Jurkat, Clone E6-1 (cell line): Measurements from ENCODE around the gene SLC1A2. TPM values are rescaled to one million over a fixed set of nuclear protein-coding genes. Genes with fewer than 3 reads are reported as not detected.

Experiments
- DNase-seq: peaks from one replicate; pipeline ENCODE4 v3.0.0-alpha.2; 2011; ENCODE audit warnings: low read depth, low spot score
- H3K4me3 ChIP-seq: 2 replicates; pipeline ENCODE4 v1.5.1; 2011; ENCODE audit warnings: mild to moderate bottlenecking, low read length, control low read depth, moderate library complexity
- polyA plus RNA-seq: library from polyadenylated mRNA; unstranded; fragments of >200 nt; gene quantifications from one replicate; pipeline ENCODE4 v1.2.1, GENCODE V29; 2012; ENCODE audit warnings: missing spikeins; ENCODE audit not compliant: insufficient read length, insufficient read depth

Gene SLC1A2
- polyA plus RNA-seq = not detected

DNA sequence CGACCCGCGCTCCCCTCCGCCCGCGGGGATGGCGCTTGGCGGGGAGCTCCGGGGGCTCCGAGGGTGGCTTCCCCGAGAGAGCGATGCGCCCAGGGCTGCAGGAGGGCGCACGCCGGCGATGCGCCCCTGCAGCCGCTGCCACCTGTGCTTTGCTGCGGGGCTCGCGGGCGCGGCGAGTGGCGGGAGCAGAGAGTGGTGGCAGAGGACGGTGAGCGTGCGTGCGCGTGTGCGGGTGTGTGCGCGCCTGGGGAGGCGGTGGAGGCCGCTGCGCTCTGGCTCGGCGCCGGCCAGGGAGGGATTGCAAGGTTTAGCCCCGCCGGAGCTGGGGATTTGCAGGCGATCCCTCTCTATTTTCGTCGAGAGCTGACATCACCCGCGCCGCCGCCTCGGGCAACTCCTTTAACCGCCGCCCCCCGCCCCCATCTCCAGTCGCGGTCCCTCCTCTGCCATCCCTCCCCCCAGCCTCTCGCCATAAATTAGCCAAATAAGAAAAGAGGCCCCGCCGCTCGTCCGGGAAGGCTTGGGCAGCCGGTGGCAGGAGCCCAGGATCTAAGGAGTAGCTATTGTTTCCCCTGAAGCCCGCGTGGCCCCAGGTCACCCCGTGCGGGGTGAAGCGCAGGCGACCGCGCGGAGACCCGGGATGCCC lies at the start of gene SLC1A2:
Gene SLC1A2, minus strand, starts transcription at position 375 of the 646 bp plus-strand sequence. CDS start 592 bp downstream, outside the sequence.
- no peak within 1 kb of the TSS for H3K4me3 ChIP-seq
- no peak for DNase-seq

DNA sequence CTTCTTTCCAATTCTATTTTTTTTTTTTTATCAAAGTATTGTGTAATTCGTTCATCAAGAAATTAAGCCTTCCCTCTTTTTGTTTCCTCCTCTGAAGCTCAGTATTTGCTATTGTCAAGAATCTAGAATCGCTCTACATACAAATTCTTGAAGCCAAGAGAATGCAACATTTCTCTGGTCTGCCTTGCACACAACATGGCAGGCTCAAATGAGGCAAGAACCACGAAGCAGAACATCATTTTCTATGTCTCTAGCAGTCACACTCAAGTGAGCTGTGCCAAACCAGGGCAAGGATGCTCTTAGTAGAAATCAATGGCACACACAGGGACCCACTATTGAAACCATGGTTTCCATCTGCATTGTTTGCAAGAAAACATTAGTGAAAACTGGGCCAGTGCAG lies 46.7 kb upstream of the SLC1A2 start:
- no peak overlapping the region for H3K4me3 ChIP-seq
- no peak for DNase-seq

DNA sequence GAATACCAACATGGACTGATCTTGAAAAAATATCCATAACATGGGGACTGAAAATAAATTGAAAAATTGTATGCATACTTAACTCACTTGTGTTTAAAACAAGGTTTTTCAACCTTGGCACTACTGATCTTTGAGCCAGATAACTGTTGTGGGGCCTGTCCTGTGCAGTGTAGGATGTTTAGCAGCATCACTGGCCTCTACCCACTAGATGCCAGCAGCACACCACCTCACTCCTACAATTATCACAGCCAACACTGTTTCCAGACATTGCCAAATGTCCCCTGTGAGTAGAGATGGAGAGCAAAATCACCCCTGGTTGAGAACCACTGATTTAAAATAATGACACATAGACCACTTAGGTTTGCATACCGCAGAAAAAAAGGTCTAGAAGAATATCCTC lies 45.0 kb upstream of the SLC1A2 start:
- DNase-seq = no peak
- H3K4me3 ChIP-seq = no peak overlapping the region

DNA sequence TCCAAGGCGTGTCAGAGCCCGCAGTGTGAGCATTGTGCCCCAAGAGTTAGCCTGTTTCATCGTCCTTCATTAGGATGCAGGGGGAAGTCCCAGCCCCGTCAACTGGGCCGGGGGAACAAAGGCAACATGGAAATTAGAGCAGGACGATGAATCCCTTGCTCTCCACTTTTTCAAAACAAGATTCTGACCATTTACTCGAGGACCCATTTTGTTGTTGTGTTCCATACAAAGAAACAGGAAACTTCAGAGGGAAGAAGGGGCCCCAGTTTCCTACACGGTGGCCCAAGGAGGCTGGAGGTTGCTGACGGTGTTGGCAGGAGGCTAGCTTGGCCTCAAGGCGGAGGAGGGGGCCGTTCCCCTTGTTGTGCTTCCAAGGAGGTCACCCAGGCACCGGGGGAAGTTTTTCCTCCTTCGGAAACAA lies 44.0 kb upstream of the SLC1A2 start:
- no peak overlapping the region for H3K4me3 ChIP-seq
- DNase-seq = no peak

DNA sequence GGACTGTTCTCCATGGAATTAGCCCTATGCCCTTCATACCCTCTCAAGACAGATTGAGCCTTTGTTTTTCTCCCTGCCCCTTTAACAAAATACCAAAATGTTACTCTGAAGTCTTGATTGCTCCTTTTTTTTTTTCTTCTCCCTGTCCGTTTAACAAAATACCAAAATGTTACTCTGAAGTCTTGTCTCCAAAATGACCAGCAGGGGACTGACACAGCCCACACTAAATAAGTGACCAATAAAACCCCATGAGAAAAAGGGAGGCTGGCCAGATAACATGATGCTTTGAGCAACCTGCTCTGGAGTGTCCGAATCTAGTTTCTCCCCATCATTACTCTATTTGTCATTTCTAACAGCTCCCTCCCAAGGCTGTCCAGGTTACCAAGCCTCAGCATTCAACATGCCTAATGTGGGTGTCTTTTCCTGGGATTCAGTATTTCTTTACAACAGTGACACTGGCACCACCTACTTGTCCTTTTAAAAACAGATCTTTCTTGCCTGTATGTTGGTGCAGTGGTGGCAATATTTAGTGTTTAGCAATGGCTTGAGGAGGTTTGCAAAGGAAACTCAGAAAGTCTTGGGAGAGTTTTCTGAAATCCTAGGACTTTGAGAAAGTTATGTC lies 42.7 kb upstream of the SLC1A2 start:
- no peak for DNase-seq
- H3K4me3 ChIP-seq = no peak overlapping the region

DNA sequence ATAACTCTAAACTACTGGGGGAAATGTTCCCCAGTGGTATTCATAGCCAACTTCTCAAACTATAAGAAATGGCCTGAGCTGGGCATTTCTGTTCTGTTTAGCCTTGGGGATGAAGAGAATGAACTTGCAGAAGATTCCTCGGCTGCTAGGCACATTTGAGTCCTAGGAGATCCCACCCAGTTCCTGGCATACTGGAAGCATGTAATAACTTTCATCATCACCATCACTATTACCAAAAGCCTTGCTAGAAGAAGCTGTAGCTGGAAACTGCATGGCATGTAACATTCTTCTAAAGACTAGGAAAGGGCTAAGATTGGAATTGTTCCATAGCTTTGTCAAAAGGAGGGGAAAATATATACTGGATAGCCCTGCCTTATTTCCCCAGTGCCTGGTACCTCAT lies 40.1 kb upstream of the SLC1A2 start:
- no peak for DNase-seq
- no peak overlapping the region for H3K4me3 ChIP-seq

DNA sequence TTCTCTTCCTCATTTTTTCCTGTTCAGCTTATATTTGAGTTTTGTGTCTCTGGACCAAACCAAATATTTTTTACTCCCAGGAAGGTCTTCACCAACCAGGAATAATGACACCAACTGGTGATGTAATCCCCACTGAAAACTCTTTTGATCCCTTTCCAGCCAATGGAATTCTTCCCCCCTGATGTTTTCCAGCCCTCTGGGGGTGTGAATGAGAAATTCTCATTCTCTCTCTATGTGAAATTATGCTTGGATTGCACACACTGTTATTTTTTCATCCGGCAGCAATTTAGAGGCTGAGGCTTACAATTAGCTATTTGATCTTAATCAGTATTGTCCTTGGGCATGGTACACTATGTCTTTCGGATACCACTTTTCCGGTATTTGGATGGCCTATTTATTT lies 39.5 kb upstream of the SLC1A2 start:
- DNase-seq = no peak
- H3K4me3 ChIP-seq = no peak overlapping the region

DNA sequence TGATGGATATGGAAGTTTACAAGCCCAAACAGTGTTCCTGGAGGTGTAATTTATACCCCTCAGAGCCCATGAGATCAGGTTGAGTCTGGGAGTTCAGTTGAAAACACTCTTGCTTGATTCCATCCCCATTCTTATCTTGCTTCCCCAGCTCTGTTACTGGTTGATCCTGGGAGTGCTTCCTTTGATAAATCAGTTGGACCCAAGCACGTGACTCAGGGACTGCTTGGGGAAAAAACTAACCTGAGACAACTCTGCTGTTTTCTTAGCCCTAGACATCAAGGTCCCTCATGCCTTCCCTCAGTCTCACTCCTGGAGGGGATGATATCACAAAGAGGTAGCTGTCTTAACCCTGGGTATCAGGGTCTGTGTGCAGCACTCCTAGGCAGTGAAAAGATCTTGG lies 35.0 kb upstream of the SLC1A2 start:
- DNase-seq = no peak

DNA sequence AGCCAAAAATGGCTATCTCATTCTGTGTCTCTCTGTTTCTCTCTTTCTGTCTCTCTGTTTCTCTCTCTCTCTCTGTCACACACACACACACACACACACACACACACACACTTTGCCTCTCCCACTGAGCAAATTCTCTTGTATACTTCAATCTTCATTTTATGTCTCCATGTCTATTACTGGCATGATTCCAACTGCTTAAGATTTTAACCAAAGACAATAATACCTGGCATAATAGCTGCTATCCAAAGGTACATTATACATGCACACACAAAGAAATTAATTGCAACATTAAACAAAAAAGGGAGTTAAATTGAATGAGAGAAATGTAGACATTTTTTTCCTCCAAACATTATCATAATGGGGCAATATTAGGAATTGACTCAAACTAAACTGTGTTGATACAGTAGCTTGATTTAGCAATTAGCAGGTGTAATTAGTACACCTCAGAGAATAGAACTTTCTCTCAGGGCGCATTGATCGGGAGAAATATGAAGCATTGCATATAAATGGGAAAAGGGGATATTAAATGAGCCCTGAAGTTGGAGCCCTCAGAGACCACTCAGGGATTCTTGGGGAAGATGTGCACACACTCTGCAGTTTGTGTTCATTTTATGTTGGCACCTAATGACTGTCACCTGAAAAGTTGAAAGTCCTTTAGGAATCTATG lies 17.4 kb upstream of the SLC1A2 start:
- DNase-seq = no peak
- no peak overlapping the region for H3K4me3 ChIP-seq

More for the DNA sequence above, 35.0 kb upstream of the SLC1A2 start:
- no peak overlapping the region for H3K4me3 ChIP-seq

DNA sequence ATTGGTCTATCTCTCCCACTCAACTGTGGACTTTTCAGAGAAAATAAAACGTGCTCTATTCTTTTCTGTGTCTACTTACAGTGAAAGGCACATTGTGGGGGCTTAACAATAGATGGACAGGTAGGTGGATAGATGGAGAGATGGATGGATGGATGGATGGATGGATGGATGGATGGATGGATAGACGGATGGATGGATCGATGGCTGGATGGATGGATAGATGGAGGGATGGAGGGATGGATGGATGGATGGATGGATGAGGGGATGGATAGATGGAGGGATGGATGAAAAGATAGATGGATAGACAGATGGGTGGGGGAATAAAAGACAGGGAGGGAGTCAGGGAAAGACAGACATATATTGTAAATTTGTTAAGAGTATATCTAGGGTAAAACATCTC lies 14.2 kb upstream of the SLC1A2 start:
- no peak overlapping the region for H3K4me3 ChIP-seq
- no peak for DNase-seq

DNA sequence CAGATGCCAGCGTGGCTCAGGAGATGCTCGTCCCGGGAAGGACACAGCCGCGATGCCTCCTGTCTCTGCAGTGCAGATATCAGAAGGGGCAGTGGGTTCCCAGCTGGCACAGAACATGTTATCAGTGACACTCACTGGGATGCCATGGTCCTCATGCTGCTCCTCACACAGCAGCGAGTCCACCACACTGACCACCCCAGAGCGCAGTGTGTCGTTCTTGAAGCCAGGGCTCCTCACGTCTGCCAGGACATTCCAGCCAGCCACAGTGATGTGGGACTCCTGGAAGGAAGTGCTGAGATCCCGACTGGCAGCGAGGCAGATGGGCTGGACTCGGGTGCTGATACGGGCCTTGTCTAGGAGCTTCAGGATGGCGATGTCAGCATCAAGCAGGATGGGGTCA lies 13.1 kb upstream of the SLC1A2 start:
- DNase-seq = no peak
- H3K4me3 ChIP-seq = no peak overlapping the region

DNA sequence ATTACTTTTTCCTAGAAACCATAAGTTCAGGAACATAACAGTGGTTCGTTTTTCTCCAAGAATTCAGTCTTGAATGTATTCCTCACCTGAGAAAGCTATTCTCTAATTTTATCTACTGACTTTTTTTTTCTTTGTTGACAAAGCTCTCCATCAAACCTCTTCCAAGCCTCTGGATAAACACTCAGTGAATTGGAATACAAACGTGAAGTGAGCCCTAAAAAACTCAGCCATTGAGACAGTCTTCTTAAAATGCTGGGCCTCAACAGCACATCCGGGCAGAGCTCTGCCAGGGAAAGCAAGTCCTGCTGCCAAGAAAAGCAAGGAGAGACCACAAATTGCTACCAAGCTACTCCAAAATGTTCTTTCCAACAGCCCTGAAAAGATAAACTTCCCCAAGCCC lies 7.7 kb upstream of the SLC1A2 start:
- H3K4me3 ChIP-seq = no peak overlapping the region
- DNase-seq = no peak

DNA sequence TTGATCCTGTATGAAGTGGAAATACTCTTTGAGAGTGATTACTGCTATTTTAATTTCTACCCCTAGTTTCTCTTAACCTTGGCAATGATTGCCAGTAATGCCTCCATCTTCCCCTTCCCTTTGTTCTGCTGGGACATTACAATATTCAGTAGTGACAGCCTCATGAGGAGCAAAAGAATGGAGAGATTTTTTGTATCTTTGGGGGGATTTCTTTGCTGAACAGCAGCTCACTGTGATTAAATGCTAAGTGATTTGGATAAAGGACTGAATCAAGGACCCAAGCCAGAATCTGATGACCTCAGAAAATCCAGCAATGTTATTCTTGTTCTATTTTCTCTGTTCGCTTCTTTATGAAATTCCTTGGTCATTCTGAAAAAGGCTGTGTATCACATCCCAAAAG lies 7.0 kb upstream of the SLC1A2 start:
- no peak overlapping the region for H3K4me3 ChIP-seq
- no peak for DNase-seq

DNA sequence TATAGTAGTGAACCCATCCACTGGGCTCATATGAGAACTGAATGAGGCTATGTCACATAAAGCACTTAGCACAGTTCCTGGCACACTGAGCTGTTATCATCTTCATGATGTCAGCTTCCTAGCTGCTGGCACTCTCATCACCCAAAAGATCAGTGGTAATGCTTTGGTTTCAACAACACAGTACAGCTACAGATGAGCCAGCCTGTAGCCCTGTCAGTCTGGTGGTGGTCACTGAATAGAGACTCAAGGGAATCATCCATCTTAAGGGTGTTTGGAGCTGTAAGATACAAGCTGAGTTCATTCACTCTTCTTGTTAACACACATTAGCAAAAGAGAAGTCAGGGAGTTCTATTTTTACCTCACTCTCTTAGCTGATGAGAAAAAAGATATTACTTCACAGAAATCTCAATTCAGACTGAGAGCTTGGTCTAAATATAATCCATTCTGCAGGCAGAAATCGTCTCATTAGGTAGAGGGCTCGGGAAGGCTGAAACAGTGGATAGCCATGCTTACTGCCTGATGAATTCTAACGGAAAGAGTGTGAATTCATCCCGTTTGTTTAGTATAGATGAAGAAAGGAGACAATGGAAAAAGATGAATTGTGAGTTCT lies 6.3 kb upstream of the SLC1A2 start:
- no peak for DNase-seq
- H3K4me3 ChIP-seq = no peak overlapping the region

DNA sequence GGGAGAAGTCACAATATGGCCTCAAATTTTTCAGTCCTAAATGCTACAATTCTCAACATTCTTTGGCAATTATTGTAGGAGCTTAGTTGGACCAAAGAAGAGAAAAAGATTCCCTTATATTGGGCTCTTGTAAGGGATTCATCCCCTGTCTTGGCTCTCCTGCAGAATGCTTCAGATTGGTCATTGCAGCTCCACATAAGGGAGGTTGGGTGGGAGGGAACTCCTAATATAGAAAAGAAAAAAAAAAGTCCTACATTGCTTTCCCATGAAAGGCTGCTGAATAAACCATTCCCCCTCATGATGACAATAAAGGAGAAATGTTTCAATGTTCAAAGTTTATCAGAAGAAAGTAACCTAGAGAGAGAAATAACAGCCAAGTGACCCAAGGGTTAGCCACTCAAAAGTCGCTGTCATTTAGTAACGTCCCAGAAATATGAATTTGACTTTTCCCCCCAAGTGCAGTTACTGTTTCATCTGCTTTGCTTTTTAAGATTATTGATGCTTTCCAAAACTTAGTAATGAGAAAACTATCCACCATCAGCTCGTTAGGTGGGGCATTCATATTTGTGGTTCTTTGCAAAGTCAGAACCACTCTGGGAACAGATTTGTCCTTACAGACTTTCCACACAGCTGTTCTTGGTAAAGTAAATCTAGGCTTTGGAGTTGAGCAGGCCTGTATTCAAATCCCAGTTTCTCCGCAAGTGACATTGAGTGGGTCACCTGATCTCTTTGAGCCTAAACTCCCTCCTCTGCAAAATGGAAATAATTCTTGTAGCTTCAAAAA lies 5.0 kb upstream of the SLC1A2 start:
- no peak overlapping the region for H3K4me3 ChIP-seq
- no peak for DNase-seq

DNA sequence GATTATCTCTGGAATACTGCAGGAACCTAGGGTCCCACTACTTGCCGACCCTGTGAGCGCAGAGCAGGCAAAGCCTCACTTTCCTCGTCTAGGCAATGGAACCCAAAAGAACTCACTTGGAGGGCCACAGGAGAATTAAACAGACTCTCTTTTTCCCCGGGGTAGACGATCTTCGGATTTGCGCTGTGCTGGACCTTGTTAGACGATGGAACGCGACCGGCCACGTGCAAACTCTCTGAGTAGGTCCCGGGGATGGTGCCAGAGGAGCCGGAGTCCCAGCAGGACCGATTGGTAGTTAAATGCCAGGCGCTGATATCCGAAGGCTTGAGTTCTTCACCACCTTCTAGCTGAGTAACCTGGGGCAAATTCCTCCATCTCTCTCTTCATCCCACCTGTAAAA lies 1.0 kb upstream of the SLC1A2 start:
- H3K4me3 ChIP-seq = no peak overlapping the region
- DNase-seq = no peak

DNA sequence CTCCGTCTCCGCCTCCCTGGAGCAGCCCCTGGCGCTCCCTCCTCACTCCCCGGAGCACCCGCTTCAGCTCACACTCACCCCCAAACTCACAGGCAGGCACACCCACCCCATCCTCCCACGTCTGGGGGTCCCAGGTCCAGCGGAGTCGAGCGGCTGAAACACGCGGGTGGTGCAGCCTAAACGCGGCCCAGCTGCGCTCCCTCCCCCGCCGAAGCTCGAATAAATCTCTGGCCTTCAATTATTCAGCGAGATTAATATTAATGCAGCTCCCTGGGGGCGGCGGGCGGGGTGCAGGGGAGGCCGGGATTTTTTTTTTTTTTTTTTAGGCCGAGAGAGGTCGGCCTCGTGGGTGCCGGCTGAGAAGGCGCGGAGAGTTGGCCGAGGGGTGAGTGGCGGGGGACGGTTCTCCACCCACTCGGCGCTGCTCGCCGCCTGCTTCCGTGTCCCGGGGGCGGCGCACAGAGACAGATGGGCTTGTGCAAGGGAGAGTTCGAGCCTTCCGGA lies 524 bp upstream of the SLC1A2 start:
- no peak for DNase-seq

DNA sequence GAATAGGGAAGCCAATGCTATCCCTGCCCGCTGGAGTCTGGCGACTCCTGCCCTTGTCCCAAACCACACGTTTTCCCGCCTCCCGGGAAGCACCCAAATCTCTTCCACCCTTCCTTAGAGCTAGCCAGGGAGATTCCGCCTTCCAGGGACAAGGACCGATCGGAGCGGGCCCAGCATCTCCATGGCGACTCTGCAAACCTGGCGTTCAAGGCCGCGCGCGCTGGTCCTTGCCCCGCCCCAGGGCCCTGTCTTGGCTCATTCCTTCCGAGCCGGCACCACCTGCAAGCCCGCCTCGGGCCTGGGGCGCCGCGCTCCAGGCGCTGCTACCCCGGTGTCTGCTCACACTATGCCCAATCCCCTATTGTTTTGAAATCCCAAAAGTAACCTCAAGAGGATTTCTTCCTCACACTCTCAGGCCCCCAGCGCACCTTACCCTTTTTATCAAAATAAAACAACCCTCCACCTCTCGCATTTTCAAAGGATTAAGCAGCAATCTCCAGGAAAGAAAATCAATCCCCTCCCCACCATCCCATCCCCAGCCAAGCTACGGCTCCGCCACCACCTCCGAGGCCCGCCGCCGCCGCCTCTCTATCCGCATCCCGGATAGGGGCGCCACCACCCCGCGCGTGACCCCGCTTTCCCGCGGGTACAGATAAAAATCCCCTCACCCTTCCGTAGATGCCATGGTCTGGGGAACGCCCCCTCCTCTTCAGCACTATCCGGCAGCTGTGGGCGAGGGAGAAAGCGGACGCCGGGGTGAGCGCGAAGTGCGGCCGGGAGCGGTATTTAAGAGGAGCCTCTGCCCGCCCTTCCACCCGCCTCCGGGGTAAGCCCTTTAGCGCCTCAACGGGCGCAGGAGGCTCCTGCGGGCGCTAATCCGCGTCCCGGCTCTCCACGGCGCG lies 825 bp downstream of the SLC1A2 start:
- no peak overlapping the region for H3K4me3 ChIP-seq
- no peak for DNase-seq

More for the DNA sequence above, 524 bp upstream of the SLC1A2 start:
- no peak overlapping the region for H3K4me3 ChIP-seq
